SK-N-SH treated with all-trans-retinoic acid at 6 μM for 48 hours (cell line): ENCODE results near the gene RP2.

Source experiments
- ATAC-seq: fragments of 200-7000 bp; cut with Tn5 transposase; 3 replicates; pipeline ENCODE4 v1.9.1; 2020; ENCODE audit warnings: mild to moderate bottlenecking, moderate library complexity
- ARNTL ChIP-seq: fragments of 450-650 bp; formaldehyde crosslinking; IDR thresholded peaks from 2 replicates; pipeline ENCODE4 v1.5.0; 2020; ENCODE audit warnings: low read depth, mild to moderate bottlenecking, moderate library complexity, borderline replicate concordance
- BACH2 ChIP-seq: fragments of 250-450 bp; sonication (Bioruptor Pico); IDR thresholded peaks from 2 replicates; pipeline ENCODE4 v1.9.0; 2021; ENCODE audit warnings: mild to moderate bottlenecking, borderline replicate concordance
- CSDC2 ChIP-seq: fragments of 250-450 bp; sonication (Bioruptor Pico); IDR thresholded peaks from 2 replicates; pipeline ENCODE4 v1.5.0; 2020; ENCODE audit warnings: mild to moderate bottlenecking, moderate library complexity
- ESRRG ChIP-seq: fragments of 250-450 bp; sonication (Bioruptor Pico); IDR thresholded peaks from 2 replicates; pipeline ENCODE4 v1.6.1; 2021; ENCODE audit warnings: mild to moderate bottlenecking
- GLIS3 ChIP-seq: fragments of 250-450 bp; sonication (Bioruptor Pico); IDR thresholded peaks from 2 replicates; pipeline ENCODE4 v1.5.0; 2020; ENCODE audit warnings: mild to moderate bottlenecking, moderate library complexity
- ISL1 ChIP-seq: fragments of 250-450 bp; sonication (Bioruptor Pico); IDR thresholded peaks from 2 replicates; pipeline ENCODE4 v2.1.2; 2022; ENCODE audit warnings: mild to moderate bottlenecking, moderate library complexity
- OSR1 ChIP-seq: fragments of 250-450 bp; sonication (Bioruptor Pico); IDR thresholded peaks from 2 replicates; pipeline ENCODE4 v1.8.0; 2022; ENCODE audit warnings: moderate library complexity, mild to moderate bottlenecking, inconsistent platforms
- PPARA ChIP-seq: fragments of 250-450 bp; sonication (Bioruptor Pico); IDR thresholded peaks from 2 replicates; pipeline ENCODE4 v1.5.0; 2020; ENCODE audit warnings: mild to moderate bottlenecking, borderline replicate concordance
- RARB ChIP-seq: fragments of 250-450 bp; sonication (Bioruptor Pico); IDR thresholded peaks from 2 replicates; pipeline ENCODE4 v1.8.0; 2021; ENCODE audit warnings: mild to moderate bottlenecking, moderate library complexity
- SNAI2 ChIP-seq: fragments of 250-450 bp; sonication (Bioruptor Pico); IDR thresholded peaks from 2 replicates; pipeline ENCODE4 v1.5.0; 2020; ENCODE audit warnings: mild to moderate bottlenecking, moderate library complexity
- TCF4 ChIP-seq: fragments of 250-450 bp; sonication (Bioruptor Pico); IDR thresholded peaks from 2 replicates; pipeline ENCODE4 v1.8.0; 2021; ENCODE audit warnings: mild to moderate bottlenecking, moderate library complexity, borderline replicate concordance
- TOX ChIP-seq: fragments of 250-450 bp; sonication (Bioruptor Pico); IDR thresholded peaks from 2 replicates; pipeline ENCODE4 v1.8.0; 2021; ENCODE audit warnings: mild to moderate bottlenecking, moderate library complexity, borderline replicate concordance
- ZC3H10 ChIP-seq: fragments of 250-450 bp; sonication (Bioruptor Pico); IDR thresholded peaks from 2 replicates; pipeline ENCODE4 v1.5.1; 2021; ENCODE audit warnings: mild to moderate bottlenecking, moderate library complexity
- ZFP3 ChIP-seq: fragments of 250-450 bp; sonication (Bioruptor Pico); IDR thresholded peaks from 2 replicates; pipeline ENCODE4 v1.5.0; 2020; ENCODE audit warnings: mild to moderate bottlenecking, moderate library complexity
- ZFP30 ChIP-seq: fragments of 450-650 bp; formaldehyde crosslinking; IDR thresholded peaks from 2 replicates; pipeline ENCODE4 v1.5.0; 2022; ENCODE audit warnings: mild to moderate bottlenecking, moderate library complexity
- ZNF565 ChIP-seq: fragments of 450-650 bp; formaldehyde crosslinking; conservative IDR thresholded peaks from 2 replicates; pipeline ENCODE4 v1.5.0; 2020; ENCODE audit warnings: low read depth, mild to moderate bottlenecking, moderate library complexity
- ZNF70 ChIP-seq: fragments of 450-650 bp; formaldehyde crosslinking; IDR thresholded peaks from 2 replicates; pipeline ENCODE4 v1.5.0; 2020; ENCODE audit warnings: mild to moderate bottlenecking, moderate library complexity
- ZNF8 ChIP-seq: fragments of 450-650 bp; formaldehyde crosslinking; IDR thresholded peaks from 2 replicates; pipeline ENCODE4 v1.5.0; 2020; ENCODE audit warnings: mild to moderate bottlenecking, moderate library complexity
- TF ChIP-seq, protein P1 (sequence below): fragments of 250-450 bp; sonication (Bioruptor Pico); IDR thresholded peaks from 2 replicates; pipeline ENCODE4 v1.5.1; 2021; ENCODE audit warnings: mild to moderate bottlenecking, moderate library complexity
- TF ChIP-seq, protein P2 (sequence below): fragments of 250-450 bp; sonication (Bioruptor Pico); IDR thresholded peaks from 2 replicates; pipeline ENCODE4 v1.8.0; 2020; ENCODE audit warnings: mild to moderate bottlenecking, moderate library complexity, borderline replicate concordance
- TF ChIP-seq, protein P3 (sequence below): fragments of 250-450 bp; sonication (Bioruptor Pico); IDR thresholded peaks from 2 replicates; pipeline ENCODE4 v1.5.1; 2020; ENCODE audit warnings: low read depth, mild to moderate bottlenecking, moderate library complexity
- TF ChIP-seq, protein P4 (sequence below): fragments of 250-450 bp; sonication (Bioruptor Pico); IDR thresholded peaks from 2 replicates; pipeline ENCODE4 v1.5.0; 2020; ENCODE audit warnings: mild to moderate bottlenecking, moderate library complexity
- TF ChIP-seq, protein P5 (sequence below): fragments of 250-450 bp; sonication (Bioruptor Pico); IDR thresholded peaks from 2 replicates; pipeline ENCODE4 v1.8.0; 2021; ENCODE audit warnings: low read depth, mild to moderate bottlenecking, moderate library complexity, borderline replicate concordance

Gene RP2

GRCh38 chrX:46856483-46856882 lies 19.6 kb downstream of the RP2 start:
- no peak for TF ChIP-seq TOX (CRISPR knock-in tag)
- TF ChIP-seq, protein P1, sequence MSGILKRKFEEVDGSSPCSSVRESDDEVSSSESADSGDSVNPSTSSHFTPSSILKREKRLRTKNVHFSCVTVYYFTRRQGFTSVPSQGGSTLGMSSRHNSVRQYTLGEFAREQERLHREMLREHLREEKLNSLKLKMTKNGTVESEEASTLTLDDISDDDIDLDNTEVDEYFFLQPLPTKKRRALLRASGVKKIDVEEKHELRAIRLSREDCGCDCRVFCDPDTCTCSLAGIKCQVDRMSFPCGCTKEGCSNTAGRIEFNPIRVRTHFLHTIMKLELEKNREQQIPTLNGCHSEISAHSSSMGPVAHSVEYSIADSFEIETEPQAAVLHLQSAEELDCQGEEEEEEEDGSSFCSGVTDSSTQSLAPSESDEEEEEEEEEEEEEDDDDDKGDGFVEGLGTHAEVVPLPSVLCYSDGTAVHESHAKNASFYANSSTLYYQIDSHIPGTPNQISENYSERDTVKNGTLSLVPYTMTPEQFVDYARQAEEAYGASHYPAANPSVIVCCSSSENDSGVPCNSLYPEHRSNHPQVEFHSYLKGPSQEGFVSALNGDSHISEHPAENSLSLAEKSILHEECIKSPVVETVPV = no peak
- no peak for TF ChIP-seq ESRRG (CRISPR knock-in tag)
- no peak for TF ChIP-seq ZC3H10
- TF ChIP-seq ZNF70 (CRISPR knock-in tag) = no peak
- TF ChIP-seq ZFP3 (CRISPR knock-in tag) = no peak
- TF ChIP-seq OSR1 (CRISPR knock-in tag) = no peak
- no peak for TF ChIP-seq RARB (CRISPR knock-in tag)
- no peak for TF ChIP-seq ZFP30 (CRISPR knock-in tag)
- TF ChIP-seq ZNF8 = no peak
- TF ChIP-seq ARNTL = no peak
- TF ChIP-seq, protein P2, sequence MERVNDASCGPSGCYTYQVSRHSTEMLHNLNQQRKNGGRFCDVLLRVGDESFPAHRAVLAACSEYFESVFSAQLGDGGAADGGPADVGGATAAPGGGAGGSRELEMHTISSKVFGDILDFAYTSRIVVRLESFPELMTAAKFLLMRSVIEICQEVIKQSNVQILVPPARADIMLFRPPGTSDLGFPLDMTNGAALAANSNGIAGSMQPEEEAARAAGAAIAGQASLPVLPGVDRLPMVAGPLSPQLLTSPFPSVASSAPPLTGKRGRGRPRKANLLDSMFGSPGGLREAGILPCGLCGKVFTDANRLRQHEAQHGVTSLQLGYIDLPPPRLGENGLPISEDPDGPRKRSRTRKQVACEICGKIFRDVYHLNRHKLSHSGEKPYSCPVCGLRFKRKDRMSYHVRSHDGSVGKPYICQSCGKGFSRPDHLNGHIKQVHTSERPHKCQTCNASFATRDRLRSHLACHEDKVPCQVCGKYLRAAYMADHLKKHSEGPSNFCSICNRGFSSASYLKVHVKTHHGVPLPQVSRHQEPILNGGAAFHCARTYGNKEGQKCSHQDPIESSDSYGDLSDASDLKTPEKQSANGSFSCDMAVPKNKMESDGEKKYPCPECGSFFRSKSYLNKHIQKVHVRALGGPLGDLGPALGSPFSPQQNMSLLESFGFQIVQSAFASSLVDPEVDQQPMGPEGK = no peak
- TF ChIP-seq TCF4 (CRISPR knock-in tag) = no peak
- no peak for TF ChIP-seq GLIS3
- TF ChIP-seq BACH2 (CRISPR knock-in tag) = no peak
- no peak for TF ChIP-seq PPARA (CRISPR knock-in tag)
- no peak for TF ChIP-seq SNAI2
- TF ChIP-seq, protein P3, sequence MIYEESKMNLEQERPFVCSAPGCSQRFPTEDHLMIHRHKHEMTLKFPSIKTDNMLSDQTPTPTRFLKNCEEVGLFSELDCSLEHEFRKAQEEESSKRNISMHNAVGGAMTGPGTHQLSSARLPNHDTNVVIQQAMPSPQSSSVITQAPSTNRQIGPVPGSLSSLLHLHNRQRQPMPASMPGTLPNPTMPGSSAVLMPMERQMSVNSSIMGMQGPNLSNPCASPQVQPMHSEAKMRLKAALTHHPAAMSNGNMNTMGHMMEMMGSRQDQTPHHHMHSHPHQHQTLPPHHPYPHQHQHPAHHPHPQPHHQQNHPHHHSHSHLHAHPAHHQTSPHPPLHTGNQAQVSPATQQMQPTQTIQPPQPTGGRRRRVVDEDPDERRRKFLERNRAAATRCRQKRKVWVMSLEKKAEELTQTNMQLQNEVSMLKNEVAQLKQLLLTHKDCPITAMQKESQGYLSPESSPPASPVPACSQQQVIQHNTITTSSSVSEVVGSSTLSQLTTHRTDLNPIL (CRISPR knock-in tag) = no peak
- ATAC-seq = no peak

DNA sequence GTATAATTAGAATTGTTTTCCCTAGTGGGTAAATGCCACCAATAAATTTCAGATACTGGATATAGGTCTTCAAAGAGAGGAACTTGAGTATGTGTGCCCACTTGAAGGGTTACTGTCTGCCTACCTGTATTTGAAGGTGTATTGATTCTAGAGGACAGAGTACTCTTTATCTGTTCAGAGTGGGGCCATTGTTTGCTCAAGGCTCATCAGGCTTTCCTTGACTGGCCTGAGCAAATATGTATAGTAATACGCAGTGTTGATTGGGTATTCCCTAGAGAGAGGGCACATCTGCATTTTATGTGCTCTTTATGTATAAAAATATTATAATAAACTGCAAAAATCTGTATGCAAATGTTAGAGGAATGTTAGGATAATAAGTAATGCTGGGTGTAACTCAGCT lies 23.7 kb downstream of the RP2 start:
- no peak for ATAC-seq
- TF ChIP-seq, protein P2 = no peak
- TF ChIP-seq ISL1 = no peak
- TF ChIP-seq ESRRG (CRISPR knock-in tag) = no peak
- no peak for TF ChIP-seq CSDC2 (CRISPR knock-in tag)

GRCh38 chrX:46863072-46863471 lies 26.2 kb downstream of the RP2 start:
- TF ChIP-seq ISL1 = no peak
- TF ChIP-seq, protein P4, sequence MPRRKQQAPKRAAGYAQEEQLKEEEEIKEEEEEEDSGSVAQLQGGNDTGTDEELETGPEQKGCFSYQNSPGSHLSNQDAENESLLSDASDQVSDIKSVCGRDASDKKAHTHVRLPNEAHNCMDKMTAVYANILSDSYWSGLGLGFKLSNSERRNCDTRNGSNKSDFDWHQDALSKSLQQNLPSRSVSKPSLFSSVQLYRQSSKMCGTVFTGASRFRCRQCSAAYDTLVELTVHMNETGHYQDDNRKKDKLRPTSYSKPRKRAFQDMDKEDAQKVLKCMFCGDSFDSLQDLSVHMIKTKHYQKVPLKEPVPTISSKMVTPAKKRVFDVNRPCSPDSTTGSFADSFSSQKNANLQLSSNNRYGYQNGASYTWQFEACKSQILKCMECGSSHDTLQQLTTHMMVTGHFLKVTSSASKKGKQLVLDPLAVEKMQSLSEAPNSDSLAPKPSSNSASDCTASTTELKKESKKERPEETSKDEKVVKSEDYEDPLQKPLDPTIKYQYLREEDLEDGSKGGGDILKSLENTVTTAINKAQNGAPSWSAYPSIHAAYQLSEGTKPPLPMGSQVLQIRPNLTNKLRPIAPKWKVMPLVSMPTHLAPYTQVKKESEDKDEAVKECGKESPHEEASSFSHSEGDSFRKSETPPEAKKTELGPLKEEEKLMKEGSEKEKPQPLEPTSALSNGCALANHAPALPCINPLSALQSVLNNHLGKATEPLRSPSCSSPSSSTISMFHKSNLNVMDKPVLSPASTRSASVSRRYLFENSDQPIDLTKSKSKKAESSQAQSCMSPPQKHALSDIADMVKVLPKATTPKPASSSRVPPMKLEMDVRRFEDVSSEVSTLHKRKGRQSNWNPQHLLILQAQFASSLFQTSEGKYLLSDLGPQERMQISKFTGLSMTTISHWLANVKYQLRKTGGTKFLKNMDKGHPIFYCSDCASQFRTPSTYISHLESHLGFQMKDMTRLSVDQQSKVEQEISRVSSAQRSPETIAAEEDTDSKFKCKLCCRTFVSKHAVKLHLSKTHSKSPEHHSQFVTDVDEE = no peak
- no peak for TF ChIP-seq ZNF565 (CRISPR knock-in tag)
- no peak for TF ChIP-seq BACH2 (CRISPR knock-in tag)
- TF ChIP-seq, protein P5, sequence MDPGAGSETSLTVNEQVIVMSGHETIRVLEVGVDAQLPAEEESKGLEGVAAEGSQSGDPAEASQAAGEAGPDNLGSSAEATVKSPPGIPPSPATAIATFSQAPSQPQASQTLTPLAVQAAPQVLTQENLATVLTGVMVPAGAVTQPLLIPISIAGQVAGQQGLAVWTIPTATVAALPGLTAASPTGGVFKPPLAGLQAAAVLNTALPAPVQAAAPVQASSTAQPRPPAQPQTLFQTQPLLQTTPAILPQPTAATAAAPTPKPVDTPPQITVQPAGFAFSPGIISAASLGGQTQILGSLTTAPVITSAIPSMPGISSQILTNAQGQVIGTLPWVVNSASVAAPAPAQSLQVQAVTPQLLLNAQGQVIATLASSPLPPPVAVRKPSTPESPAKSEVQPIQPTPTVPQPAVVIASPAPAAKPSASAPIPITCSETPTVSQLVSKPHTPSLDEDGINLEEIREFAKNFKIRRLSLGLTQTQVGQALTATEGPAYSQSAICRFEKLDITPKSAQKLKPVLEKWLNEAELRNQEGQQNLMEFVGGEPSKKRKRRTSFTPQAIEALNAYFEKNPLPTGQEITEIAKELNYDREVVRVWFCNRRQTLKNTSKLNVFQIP = no peak
- no peak for TF ChIP-seq ZC3H10
- no peak for TF ChIP-seq OSR1 (CRISPR knock-in tag)
- no peak for TF ChIP-seq TCF4 (CRISPR knock-in tag)
- no peak for TF ChIP-seq CSDC2 (CRISPR knock-in tag)
- TF ChIP-seq ZFP30 (CRISPR knock-in tag) = no peak
- no peak for TF ChIP-seq ARNTL
- no peak for TF ChIP-seq SNAI2
- no peak for TF ChIP-seq ZNF70 (CRISPR knock-in tag)
- no peak for TF ChIP-seq ESRRG (CRISPR knock-in tag)
- TF ChIP-seq ZFP3 (CRISPR knock-in tag) = no peak
- ATAC-seq = no peak
